SJSA1 (cell line): ENCODE data around the gene GABRR1. TPM values are rescaled to one million over a fixed set of nuclear protein-coding genes. Genes with fewer than 3 reads are reported as not detected.
A peak's percentile ranks its signal among the peaks of the same experiment; 100 is the strongest.
"Not testable (repeated sequence)": the region's sequence is repeated elsewhere in the genome, so short reads cannot be mapped to it uniquely, and the experiment has no call there.

Source experiments
- DNase-seq, 2 experiments: peaks; one replicate each; pipeline ENCODE4 v3.0.0-alpha.2; 2015 to 2020; ENCODE audit warnings: low spot score in 2 of 2, low read depth in 1 of 2
- H3K27ac ChIP-seq: fragments of 250-450 bp; sonication (Bioruptor Pico); 2 replicates; pipeline ENCODE4 v1.5.1; 2020; ENCODE audit warnings: mild to moderate bottlenecking, moderate library complexity
- H3K27me3 ChIP-seq: fragments of 250-450 bp; sonication (Bioruptor Pico); replicated peaks from 2 replicates; pipeline ENCODE4 v1.5.1; 2020; ENCODE audit warnings: mild to moderate bottlenecking, moderate library complexity
- H3K36me3 ChIP-seq: fragments of 250-450 bp; sonication (Bioruptor Pico); 2 replicates; pipeline ENCODE4 v1.5.1; 2020; ENCODE audit warnings: mild to moderate bottlenecking
- H3K4me1 ChIP-seq: fragments of 250-450 bp; sonication (Bioruptor Pico); replicated peaks from 2 replicates; pipeline ENCODE4 v1.6.1; 2021; ENCODE audit warnings: mild to moderate bottlenecking
- H3K4me3 ChIP-seq: fragments of 250-450 bp; sonication (Bioruptor Pico); 2 replicates; pipeline ENCODE4 v1.5.1; 2020; ENCODE audit warnings: mild to moderate bottlenecking
- H3K9me3 ChIP-seq: fragments of 250-450 bp; sonication (Bioruptor Pico); replicated peaks from 2 replicates; pipeline ENCODE4 v1.5.1; 2020; ENCODE audit warnings: mild to moderate bottlenecking
- total RNA-seq: library from RNA; depleted of rRNA; stranded (reverse); fragments of >200 nt; shearing (Covaris generic); gene quantifications from 2 replicates; pipeline ENCODE4 v1.2.3, GENCODE V29; 2014; rRNA removed

GABRR1 gene
- total RNA-seq, 1 experiment from 2014 or later, result not detected

- DNase-seq, result no peak
- Histone ChIP-seq H3K4me1 (peaks cover 41% of the 10 kb centered on the region), H3K27ac (0 out of 2 replicates have a peak overlapping the region, but pooled peaks have one; percentile 14), H3K36me3 (no peaks in the 10 kb centered on the region), H3K9me3 (no peaks in the 10 kb centered on the region), H3K4me3 (no peak overlapping the region), H3K27me3 (no peaks in the 10 kb centered on the region)
Observed at GRCh38 chr6:89140347-89141156, 76.6 kb downstream of the GABRR1 start.

- no peaks in the 10 kb centered on the region for H3K36me3 ChIP-seq
- H3K27me3 ChIP-seq, result no peaks in the 10 kb centered on the region
- no peak overlapping the region for H3K4me3 ChIP-seq
- H3K27ac ChIP-seq, result peak overlapping the region; percentile 26
- no peaks in the 10 kb centered on the region for H3K9me3 ChIP-seq
- H3K4me1 ChIP-seq, result peaks cover 36% of the 10 kb centered on the region
- peak; percentile 52 to 63 for DNase-seq
Observed at GRCh38 chr6:89139509-89140346, 77.4 kb downstream of the GABRR1 start.

- no peak overlapping the region for H3K27ac ChIP-seq
- H3K4me3 ChIP-seq, result no peak overlapping the region
- no peaks in the 10 kb centered on the region for H3K9me3 ChIP-seq
- H3K36me3 ChIP-seq, result no peaks in the 10 kb centered on the region
- DNase-seq, result no peak
- H3K27me3 ChIP-seq, result no peaks in the 10 kb centered on the region
- H3K4me1 ChIP-seq, result peaks cover 30% of the 10 kb centered on the region
Observed at GRCh38 chr6:89138173-89138572, 79.0 kb downstream of the GABRR1 start.

GRCh38 chr6:89134723-89135122 is 82.4 kb downstream of the GABRR1 start:
- Histone ChIP-seq H3K27ac (no peak overlapping the region), H3K9me3 (no peaks in the 10 kb centered on the region), H3K36me3 (no peaks in the 10 kb centered on the region), H3K4me3 (no peak overlapping the region), H3K27me3 (no peaks in the 10 kb centered on the region), H3K4me1 (peaks cover 16% of the 10 kb centered on the region)
- no peak for DNase-seq

GRCh38 chr6:89133981-89134380 is 83.2 kb downstream of the GABRR1 start:
- Histone ChIP-seq H3K27ac (no peak overlapping the region), H3K27me3 (no peaks in the 10 kb centered on the region), H3K9me3 (no peaks in the 10 kb centered on the region), H3K4me1 (peaks cover 8% of the 10 kb centered on the region), H3K4me3 (no peak overlapping the region), H3K36me3 (no peaks in the 10 kb centered on the region)
- no peak for DNase-seq

GRCh38 chr6:89132057-89132456 is 85.1 kb downstream of the GABRR1 start:
- no peak for DNase-seq
- Histone ChIP-seq H3K27ac (no peak overlapping the region), H3K9me3 (no peaks in the 10 kb centered on the region)

GRCh38 chr6:89131599-89131998 is 85.6 kb downstream of the GABRR1 start:
- no peaks in the 10 kb centered on the region for H3K4me1 ChIP-seq
- no peaks in the 10 kb centered on the region for H3K27me3 ChIP-seq
- H3K36me3 ChIP-seq, result no peaks in the 10 kb centered on the region
- no peak overlapping the region for H3K4me3 ChIP-seq
- no peaks in the 10 kb centered on the region for H3K9me3 ChIP-seq
- DNase-seq, result no peak
- no peak overlapping the region for H3K27ac ChIP-seq

More at GRCh38 chr6:89132057-89132456, 85.1 kb downstream of the GABRR1 start:
- Histone ChIP-seq H3K36me3 (no peaks in the 10 kb centered on the region), H3K27me3 (no peaks in the 10 kb centered on the region), H3K4me3 (no peak overlapping the region), H3K4me1 (no peaks in the 10 kb centered on the region)

- H3K27me3 ChIP-seq, H3K4me1 ChIP-seq, H3K27ac ChIP-seq, H3K36me3 ChIP-seq, DNase-seq, H3K4me3 ChIP-seq, H3K9me3 ChIP-seq: not testable (repeated sequence)
Observed at GRCh38 chr6:89128256-89128671, 88.9 kb downstream of the GABRR1 start.

Other genes with a start within 250 kb of the GABRR1 start
- gene PNRC1, start 136.6 kb downstream of the GABRR1 start, total RNA-seq, result 21.6 and 22.4 TPM in 2 replicates
- 0.72 and 2.8 TPM in 2 replicates for gene SRSF12, start 99.3 kb downstream of the GABRR1 start, total RNA-seq
- gene PM20D2, start 71.3 kb downstream of the GABRR1 start, total RNA-seq, result 46.1 and 52.7 TPM in 2 replicates
- 0.09 TPM in 1 of 2 replicates, not detected in the other for gene GABRR2, start 97.9 kb upstream of the GABRR1 start, total RNA-seq
- 32.0 and 45.5 TPM in 2 replicates for gene UBE2J1, start 135.4 kb upstream of the GABRR1 start, total RNA-seq
- not detected in 2 replicates for gene RRAGD, start 194.9 kb upstream of the GABRR1 start, total RNA-seq
- 1.1 TPM in 1 of 2 replicates, not detected in the other for gene ANKRD6, start 215.8 kb upstream of the GABRR1 start, total RNA-seq